Activated naive CD4-positive, alpha-beta T cell treated with anti-CD3 and anti-CD28 coated beads, Interleukin-2, amount 50 U/mL, for 24 hours (primary cell): ENCODE results near the gene TTC28.

Experiments
- H3K27ac Mint-ChIP-seq: one replicate; pipeline ENCODE4 v1.8.0; 2021; ENCODE audit warnings: mild to moderate bottlenecking, mixed read lengths
- H3K27me3 Mint-ChIP-seq: one replicate; pipeline ENCODE4 v1.8.0; 2021; ENCODE audit warnings: mixed read lengths
- H3K36me3 Mint-ChIP-seq: one replicate; pipeline ENCODE4 v1.8.0; 2021; ENCODE audit warnings: mixed read lengths
- H3K4me1 Mint-ChIP-seq: one replicate; pipeline ENCODE4 v1.8.0; 2021; ENCODE audit warnings: mixed read lengths
- H3K4me3 Mint-ChIP-seq: one replicate; pipeline ENCODE4 v1.8.0; 2021; ENCODE audit warnings: mild to moderate bottlenecking, mixed read lengths
- H3K9me3 Mint-ChIP-seq: one replicate; pipeline ENCODE4 v1.8.0; 2021; ENCODE audit warnings: mixed read lengths

TTC28 gene

DNA sequence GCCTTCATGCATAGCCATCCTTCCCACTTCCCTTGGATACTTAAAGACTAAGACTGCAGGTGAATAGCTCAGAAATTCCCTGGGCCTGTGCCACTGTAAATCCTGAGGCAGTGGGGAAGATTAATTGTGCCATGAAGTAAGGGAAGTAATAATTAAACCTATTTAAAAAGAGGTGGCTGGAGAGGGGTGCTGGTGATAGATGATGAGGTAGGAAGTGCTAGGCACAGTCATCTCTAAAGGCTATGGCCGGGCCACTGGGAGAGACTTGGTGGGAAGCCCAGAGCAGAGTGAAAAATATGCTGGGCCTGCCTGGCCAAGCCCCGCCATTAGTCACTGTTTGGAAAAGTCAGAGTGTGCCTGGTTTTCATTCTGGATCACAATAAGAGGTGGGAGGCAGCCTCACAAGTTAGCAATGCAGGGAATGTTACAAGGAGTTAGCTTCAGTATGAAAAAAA is 563.4 kb downstream of the TTC28 start:
- no peaks in the 10 kb centered on the region for H3K4me1 Mint-ChIP-seq
- H3K27me3 Mint-ChIP-seq: no peaks in the 10 kb centered on the region
- H3K27ac Mint-ChIP-seq: no peak overlapping the region

DNA sequence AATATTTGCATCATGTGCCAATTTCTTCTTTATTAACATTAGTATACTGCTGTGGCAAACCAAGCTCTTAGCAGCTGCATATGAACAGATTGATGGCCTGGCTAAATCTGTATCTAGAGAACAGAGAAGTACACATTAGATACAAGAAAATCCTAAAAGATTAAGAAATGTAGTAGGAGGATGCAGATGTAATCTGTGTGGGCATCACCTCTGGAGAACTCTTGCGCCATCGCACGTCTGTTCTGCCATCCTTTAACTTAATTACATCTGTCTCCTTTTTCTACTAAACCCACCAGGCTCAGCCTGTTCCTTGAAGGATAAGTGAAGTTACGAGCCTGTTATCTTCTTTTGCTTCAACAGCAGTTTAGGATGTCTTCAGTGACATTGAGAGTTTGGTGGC is 564.2 kb downstream of the TTC28 start:
- H3K36me3 Mint-ChIP-seq: no peaks in the 10 kb centered on the region
- no peak overlapping the region for H3K4me3 Mint-ChIP-seq
- H3K9me3 Mint-ChIP-seq: no peaks in the 10 kb centered on the region
- no peaks in the 10 kb centered on the region for H3K4me1 Mint-ChIP-seq
- no peak overlapping the region for H3K27ac Mint-ChIP-seq
- no peaks in the 10 kb centered on the region for H3K27me3 Mint-ChIP-seq

More for the DNA sequence above, 563.4 kb downstream of the TTC28 start:
- Mint-ChIP-seq H3K9me3 (no peaks in the 10 kb centered on the region), H3K36me3 (no peaks in the 10 kb centered on the region), H3K4me3 (no peak overlapping the region)

DNA sequence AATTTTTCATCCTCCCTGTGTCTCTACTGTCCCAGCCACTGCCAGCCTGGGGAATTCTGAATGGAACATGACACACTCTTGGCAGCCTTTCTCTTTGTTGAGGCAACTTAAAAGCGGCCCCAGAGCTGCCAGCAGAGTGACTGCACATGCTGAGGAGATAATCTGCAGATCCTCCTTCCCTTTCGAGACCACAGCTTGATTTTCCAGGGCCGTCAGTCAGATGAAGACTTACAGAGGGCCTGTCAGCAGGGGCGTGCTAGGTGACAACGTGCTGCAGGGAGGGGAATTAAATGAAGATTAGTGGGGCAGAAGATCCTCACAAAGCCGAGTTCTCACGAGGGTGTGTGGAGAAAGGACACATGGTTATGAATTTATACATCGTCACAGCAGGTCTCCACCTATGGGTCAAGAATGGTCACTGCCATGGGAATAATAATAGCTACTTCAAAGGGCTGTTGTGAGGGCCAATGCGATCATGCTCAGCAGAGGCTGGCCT is 567.0 kb downstream of the TTC28 start:
- no peaks in the 10 kb centered on the region for H3K27me3 Mint-ChIP-seq
- H3K9me3 Mint-ChIP-seq: no peaks in the 10 kb centered on the region
- H3K4me3 Mint-ChIP-seq: no peak overlapping the region
- no peaks in the 10 kb centered on the region for H3K4me1 Mint-ChIP-seq
- H3K27ac Mint-ChIP-seq: no peak overlapping the region
- H3K36me3 Mint-ChIP-seq: no peaks in the 10 kb centered on the region

DNA sequence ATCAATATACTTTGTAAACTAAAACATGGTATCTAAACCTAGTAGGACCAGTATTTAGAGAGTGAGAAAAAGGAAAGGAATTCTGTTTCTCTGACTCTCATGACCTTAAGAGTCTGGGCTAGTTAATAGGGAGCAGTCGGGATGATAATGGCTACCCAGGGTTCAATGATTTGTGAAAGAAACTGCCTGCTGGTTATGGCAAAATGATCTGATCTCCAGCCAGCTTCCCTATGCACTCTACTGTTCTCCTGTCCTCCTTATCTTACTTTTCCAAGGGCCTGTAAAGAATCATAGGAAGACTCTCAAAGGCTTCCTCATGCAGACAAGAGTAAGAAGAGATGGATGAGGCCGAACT is 567.5 kb downstream of the TTC28 start:
- no peak overlapping the region for H3K4me3 Mint-ChIP-seq
- no peaks in the 10 kb centered on the region for H3K4me1 Mint-ChIP-seq
- no peaks in the 10 kb centered on the region for H3K36me3 Mint-ChIP-seq
- no peaks in the 10 kb centered on the region for H3K9me3 Mint-ChIP-seq
- H3K27me3 Mint-ChIP-seq: no peaks in the 10 kb centered on the region
- no peak overlapping the region for H3K27ac Mint-ChIP-seq

DNA sequence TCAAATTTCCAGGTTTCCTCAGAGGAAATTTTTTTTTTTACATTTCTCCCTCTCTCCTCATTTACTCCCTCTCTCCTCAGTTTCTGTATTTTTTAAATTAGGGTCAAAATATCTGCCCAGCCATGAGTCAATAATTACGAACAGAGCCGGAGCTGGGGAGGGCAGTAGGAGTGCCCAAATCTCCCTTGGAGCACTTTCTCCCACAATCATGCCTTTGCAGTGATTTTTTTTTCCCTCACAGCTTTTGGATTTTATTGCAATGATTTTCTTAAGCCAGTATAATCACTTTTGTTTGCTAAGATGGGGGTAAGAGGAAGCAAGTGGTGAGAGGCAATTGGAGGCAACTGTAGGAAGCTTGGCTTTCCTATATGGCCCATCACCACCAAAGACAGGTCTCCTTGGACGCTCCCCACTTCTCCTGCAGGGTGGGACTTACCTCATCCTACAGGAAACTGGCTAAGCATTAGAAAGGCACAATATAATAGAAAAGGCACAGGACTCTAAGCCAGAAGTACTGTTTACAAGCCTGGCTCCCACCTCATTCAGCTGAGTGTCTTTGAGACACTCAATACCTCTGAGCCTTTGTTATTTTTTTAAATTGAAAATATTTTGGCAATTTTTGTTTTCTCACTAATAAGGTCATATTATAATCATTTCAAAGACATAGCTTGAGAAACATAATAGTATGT is 568.0 kb downstream of the TTC28 start:
- no peaks in the 10 kb centered on the region for H3K27me3 Mint-ChIP-seq
- no peaks in the 10 kb centered on the region for H3K9me3 Mint-ChIP-seq
- no peak overlapping the region for H3K4me3 Mint-ChIP-seq
- no peaks in the 10 kb centered on the region for H3K4me1 Mint-ChIP-seq
- H3K36me3 Mint-ChIP-seq: no peaks in the 10 kb centered on the region
- H3K27ac Mint-ChIP-seq: no peak overlapping the region

DNA sequence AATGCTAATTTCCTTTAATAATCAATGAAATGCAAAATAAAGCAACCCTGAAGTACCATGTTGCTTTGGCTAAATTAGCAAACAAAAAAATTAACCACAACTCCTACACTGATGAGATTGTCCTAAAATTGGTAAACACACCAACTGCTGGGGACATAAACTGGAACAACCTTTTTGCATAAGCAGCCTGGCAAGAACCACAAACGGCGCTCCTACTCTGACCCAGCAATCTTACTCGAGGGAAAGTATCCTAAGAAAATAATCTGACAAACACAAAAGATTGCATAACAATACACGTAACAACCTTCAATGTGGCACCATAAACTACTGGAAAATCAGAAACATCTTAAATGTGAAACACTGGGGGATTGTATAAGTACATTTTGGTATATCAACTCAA is 570.8 kb downstream of the TTC28 start:
- Mint-ChIP-seq H3K27ac (no peak overlapping the region), H3K27me3 (no peaks in the 10 kb centered on the region), H3K36me3 (peaks cover 2% of the 10 kb centered on the region), H3K4me1 (no peaks in the 10 kb centered on the region), H3K4me3 (no peak overlapping the region), H3K9me3 (no peaks in the 10 kb centered on the region)

DNA sequence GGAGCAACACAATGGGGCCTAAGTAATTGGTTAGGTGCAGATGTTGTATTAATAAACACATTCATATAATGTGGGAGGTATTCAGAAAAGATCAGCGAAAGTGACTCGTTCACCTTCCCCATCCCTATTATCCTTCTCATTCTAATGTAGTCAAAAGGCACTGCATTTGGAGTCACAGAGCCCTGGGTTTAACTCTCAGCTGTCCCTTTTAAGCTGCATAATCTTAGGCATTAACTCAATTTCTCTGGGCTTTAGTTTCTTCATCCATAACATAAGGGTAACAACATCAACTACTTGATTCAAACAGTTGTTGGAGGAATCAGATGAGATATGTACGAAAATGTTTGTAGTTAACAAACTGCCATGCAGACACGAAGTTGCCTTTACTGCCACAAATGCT is 573.0 kb downstream of the TTC28 start:
- Mint-ChIP-seq H3K4me1 (no peaks in the 10 kb centered on the region), H3K4me3 (no peak overlapping the region), H3K9me3 (no peaks in the 10 kb centered on the region), H3K36me3 (peaks cover 2% of the 10 kb centered on the region), H3K27me3 (no peaks in the 10 kb centered on the region), H3K27ac (no peak overlapping the region)

DNA sequence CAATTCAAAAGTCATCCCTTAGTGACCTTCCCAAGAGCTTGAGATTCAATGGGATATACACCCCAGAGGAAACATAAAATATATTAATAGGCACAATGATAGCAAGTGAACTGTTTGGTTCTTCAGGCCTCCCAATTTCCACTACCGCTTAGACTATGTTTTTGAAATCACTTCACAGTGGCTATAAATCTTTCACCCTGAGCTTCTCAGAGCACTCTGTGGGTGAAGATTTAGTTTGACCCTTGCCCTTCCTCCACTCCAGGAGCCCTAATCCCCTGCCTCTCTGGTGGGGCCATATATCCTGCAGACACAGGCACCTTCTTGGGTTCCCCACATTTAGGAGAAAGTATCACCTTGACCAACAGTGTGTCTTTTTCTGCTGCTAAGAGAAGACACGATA is 573.7 kb downstream of the TTC28 start:
- Mint-ChIP-seq H3K4me3 (no peak overlapping the region), H3K27me3 (no peaks in the 10 kb centered on the region), H3K27ac (no peak overlapping the region), H3K4me1 (no peaks in the 10 kb centered on the region), H3K9me3 (no peaks in the 10 kb centered on the region), H3K36me3 (peaks cover 2% of the 10 kb centered on the region)

DNA sequence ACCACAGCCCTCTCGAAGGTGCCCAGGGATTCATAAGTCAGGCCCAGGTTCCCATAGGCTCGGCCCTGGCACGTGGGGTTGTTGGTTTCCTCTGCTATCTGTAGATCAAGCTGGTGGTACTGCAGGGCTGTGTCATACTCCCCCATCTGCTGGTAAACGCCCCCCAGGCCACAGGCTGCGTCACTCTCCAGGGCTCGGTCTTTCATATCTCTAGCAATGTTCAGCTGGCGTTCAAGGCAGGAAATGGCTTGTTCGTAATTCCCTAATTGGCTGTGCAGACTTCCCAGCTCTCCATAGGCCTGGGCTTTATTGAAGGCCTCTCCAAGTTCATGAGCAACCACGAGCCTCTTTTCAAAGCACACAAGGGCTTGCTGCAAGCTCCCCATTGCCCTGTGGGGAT is 574.2 kb downstream of the TTC28 start:
- H3K36me3 Mint-ChIP-seq: peaks cover 2% of the 10 kb centered on the region
- no peak overlapping the region for H3K27ac Mint-ChIP-seq
- no peaks in the 10 kb centered on the region for H3K27me3 Mint-ChIP-seq
- H3K4me1 Mint-ChIP-seq: no peaks in the 10 kb centered on the region
- no peaks in the 10 kb centered on the region for H3K9me3 Mint-ChIP-seq
- no peak overlapping the region for H3K4me3 Mint-ChIP-seq

DNA sequence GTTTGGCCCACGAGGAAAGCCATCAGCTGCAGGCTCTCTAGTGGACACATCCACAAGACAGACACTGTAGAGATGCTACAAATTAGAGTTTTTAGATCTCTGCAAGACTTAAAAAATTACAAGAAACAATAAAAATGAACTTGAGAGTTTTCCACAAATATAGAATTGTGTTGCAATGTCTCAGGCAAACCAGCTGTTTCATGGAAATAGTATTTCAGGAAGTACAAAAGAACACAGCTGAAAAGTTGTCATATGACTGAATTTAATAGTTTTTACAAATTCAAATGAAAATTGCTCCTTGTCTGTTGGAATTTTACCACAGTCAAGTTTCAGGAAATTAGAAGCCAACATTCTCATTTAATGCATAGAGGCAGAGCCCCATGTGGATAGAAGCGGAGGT is 576.0 kb downstream of the TTC28 start:
- no peaks in the 10 kb centered on the region for H3K9me3 Mint-ChIP-seq
- no peaks in the 10 kb centered on the region for H3K27me3 Mint-ChIP-seq
- peaks cover 2% of the 10 kb centered on the region for H3K36me3 Mint-ChIP-seq
- no peaks in the 10 kb centered on the region for H3K4me1 Mint-ChIP-seq
- H3K27ac Mint-ChIP-seq: no peak overlapping the region
- no peak overlapping the region for H3K4me3 Mint-ChIP-seq

DNA sequence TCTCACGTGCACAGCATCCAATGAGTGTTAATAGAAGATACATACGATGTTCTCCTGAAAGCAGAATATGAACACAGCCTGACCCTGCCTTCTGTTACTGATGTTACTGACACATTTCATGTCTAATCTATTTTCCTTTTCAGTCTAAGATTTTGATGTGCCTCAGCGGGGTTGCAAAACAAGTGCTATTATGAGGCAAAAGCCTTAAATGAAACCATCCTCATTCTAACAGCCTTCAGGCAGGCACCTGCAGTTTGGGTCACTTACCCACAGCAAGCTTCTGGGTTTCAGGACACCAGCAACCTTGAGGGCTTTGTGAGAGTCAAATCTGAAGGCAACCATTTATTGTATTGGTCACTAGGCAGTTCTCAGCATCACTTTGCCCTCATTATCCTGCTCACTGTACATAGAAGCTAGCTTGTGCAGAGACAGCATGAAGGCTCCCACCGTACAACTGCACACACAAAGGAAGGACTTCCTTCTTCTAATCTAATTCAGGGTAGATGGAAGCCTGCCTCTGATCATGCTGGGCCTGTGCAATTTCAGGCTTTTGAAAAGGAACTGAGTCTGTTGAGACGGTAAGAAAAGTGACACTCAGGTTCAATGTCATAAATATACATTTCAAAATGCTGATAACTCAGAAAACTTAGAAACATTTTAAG is 577.4 kb downstream of the TTC28 start:
- Mint-ChIP-seq H3K36me3 (peaks cover 2% of the 10 kb centered on the region), H3K4me3 (no peak overlapping the region), H3K4me1 (no peaks in the 10 kb centered on the region), H3K9me3 (no peaks in the 10 kb centered on the region), H3K27me3 (no peaks in the 10 kb centered on the region), H3K27ac (no peak overlapping the region)

DNA sequence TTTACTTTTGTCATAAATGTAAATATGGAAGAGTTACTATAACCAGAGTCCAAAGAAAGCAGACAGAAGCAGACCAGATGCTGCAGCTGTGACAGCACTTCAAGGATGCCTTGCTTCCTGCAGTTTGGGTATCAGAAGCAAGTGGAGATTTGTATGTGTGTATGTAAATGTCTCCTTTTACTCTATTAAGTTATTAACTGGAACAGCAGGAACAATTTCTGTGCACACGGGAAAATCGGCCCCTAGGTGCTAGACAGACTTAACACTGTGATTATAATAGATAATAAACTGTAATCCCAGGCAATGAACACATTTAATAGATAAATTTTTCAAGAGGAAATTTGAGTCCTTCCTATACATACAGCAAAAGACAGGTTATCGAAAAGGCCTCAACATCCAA is 582.0 kb downstream of the TTC28 start:
- Mint-ChIP-seq H3K27me3 (no peaks in the 10 kb centered on the region), H3K4me1 (no peaks in the 10 kb centered on the region), H3K4me3 (no peak overlapping the region), H3K9me3 (no peaks in the 10 kb centered on the region), H3K36me3 (no peaks in the 10 kb centered on the region), H3K27ac (no peak overlapping the region)

DNA sequence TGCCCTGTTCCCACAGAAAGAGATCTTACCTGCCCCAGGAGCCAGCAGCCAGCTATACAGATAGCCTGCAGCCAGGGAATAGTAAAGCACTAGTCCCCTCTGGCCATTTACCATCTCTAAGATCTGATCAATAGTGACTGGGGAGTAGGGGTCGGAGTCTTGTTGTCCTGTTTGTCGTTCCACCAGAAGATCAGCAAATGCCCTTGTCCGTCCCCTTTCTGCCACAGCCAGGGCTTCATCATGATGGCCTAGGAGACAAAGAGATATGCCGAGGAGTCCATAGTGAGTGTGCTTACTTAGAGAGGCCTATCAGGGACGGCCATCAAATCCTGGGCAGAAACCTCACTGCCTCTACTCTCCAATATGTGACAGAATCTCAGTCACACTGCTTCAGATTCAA is 583.5 kb downstream of the TTC28 start:
- Mint-ChIP-seq H3K36me3 (no peaks in the 10 kb centered on the region), H3K9me3 (no peaks in the 10 kb centered on the region), H3K4me1 (no peaks in the 10 kb centered on the region), H3K27me3 (no peaks in the 10 kb centered on the region), H3K27ac (no peak overlapping the region), H3K4me3 (no peak overlapping the region)

DNA sequence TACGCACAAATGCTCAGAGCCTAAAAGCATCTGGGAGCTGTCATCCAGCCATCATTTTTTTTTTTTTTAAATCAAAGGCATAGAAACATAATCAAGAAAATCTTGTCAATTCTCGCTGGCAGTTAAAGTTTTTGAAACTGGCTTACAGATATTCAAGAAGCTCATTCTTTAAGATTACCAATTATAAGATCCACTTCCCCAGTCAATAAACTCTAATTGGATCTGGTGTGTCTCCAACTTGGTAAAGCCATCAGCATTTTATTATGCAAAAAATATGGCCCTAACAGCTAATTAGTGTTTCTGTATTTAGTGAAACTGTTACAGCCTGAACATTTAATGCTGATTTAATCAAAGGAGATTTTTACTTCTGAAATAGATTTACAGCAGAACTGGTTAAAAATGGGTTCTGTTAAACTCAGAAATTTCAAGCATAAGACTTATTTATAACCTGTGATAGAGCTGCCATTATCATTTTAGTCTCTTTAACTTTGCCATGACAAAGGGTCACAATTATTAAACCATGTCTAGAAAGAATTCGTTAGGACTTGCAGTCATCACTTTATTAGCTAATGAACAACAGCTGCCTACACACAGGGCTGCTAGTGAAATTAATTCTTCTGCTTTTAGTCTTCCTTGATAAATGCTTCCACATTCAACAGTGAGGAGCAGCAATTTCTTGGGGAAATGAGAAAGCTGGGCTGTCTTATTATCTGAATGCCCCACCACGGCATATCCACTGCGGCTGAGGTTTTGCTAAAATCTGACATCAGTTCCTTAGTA is 584.1 kb downstream of the TTC28 start:
- Mint-ChIP-seq H3K4me1 (no peaks in the 10 kb centered on the region), H3K4me3 (no peak overlapping the region), H3K27ac (no peak overlapping the region), H3K9me3 (no peaks in the 10 kb centered on the region), H3K27me3 (no peaks in the 10 kb centered on the region), H3K36me3 (no peaks in the 10 kb centered on the region)

DNA sequence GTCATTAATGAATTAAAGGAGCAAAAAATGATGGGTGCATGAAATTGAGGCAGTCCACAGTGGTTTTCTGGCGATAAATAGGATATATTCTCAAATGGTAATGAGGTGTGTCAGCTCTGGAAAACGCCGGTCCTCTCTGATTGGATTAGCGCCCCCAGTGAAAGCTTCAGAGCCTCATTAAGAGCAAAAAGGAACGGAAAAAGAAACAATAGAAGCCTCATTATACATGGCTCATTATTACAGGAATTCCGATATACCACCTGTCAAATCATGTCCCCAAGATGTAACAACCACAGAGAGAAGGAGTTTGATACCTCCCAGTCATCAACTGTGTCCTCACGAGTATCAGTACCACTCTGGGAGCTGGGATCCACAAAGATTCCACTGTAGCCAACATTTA is 584.9 kb downstream of the TTC28 start:
- H3K9me3 Mint-ChIP-seq: no peaks in the 10 kb centered on the region
- no peaks in the 10 kb centered on the region for H3K36me3 Mint-ChIP-seq
- H3K4me1 Mint-ChIP-seq: no peaks in the 10 kb centered on the region
- no peak overlapping the region for H3K4me3 Mint-ChIP-seq
- no peak overlapping the region for H3K27ac Mint-ChIP-seq
- no peaks in the 10 kb centered on the region for H3K27me3 Mint-ChIP-seq

DNA sequence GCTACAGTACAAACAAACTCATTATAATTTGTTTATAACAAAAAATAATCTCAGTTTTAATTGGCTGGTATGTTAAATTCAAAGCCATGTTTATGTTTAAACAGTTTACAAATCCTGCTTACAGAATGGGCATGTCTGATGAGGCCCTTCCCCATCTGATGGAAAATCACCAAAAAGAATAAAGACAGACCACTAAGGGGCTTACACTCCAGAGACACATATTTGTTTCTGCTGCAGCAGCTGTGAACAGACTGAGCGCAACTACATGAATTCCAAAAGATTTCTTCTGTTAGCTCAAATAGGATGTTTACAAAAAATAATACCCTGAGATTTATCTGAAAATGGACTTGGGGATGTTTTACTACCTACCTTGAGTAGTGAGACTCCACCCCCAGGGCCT is 585.9 kb downstream of the TTC28 start:
- no peaks in the 10 kb centered on the region for H3K9me3 Mint-ChIP-seq
- no peaks in the 10 kb centered on the region for H3K36me3 Mint-ChIP-seq
- H3K27ac Mint-ChIP-seq: no peak overlapping the region
- no peaks in the 10 kb centered on the region for H3K27me3 Mint-ChIP-seq
- H3K4me1 Mint-ChIP-seq: no peaks in the 10 kb centered on the region
- no peak overlapping the region for H3K4me3 Mint-ChIP-seq
